Measurements from ENCODE around the gene CALCOCO2.
A peak's percentile ranks its signal among the peaks of the same experiment; 100 is the strongest.
"Not testable (repeated sequence)": the region's sequence is repeated elsewhere in the genome, so short reads cannot be mapped to it uniquely, and the experiment has no call there.

The CALCOCO2 gene, protein sequence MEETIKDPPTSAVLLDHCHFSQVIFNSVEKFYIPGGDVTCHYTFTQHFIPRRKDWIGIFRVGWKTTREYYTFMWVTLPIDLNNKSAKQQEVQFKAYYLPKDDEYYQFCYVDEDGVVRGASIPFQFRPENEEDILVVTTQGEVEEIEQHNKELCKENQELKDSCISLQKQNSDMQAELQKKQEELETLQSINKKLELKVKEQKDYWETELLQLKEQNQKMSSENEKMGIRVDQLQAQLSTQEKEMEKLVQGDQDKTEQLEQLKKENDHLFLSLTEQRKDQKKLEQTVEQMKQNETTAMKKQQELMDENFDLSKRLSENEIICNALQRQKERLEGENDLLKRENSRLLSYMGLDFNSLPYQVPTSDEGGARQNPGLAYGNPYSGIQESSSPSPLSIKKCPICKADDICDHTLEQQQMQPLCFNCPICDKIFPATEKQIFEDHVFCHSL

DNA sequence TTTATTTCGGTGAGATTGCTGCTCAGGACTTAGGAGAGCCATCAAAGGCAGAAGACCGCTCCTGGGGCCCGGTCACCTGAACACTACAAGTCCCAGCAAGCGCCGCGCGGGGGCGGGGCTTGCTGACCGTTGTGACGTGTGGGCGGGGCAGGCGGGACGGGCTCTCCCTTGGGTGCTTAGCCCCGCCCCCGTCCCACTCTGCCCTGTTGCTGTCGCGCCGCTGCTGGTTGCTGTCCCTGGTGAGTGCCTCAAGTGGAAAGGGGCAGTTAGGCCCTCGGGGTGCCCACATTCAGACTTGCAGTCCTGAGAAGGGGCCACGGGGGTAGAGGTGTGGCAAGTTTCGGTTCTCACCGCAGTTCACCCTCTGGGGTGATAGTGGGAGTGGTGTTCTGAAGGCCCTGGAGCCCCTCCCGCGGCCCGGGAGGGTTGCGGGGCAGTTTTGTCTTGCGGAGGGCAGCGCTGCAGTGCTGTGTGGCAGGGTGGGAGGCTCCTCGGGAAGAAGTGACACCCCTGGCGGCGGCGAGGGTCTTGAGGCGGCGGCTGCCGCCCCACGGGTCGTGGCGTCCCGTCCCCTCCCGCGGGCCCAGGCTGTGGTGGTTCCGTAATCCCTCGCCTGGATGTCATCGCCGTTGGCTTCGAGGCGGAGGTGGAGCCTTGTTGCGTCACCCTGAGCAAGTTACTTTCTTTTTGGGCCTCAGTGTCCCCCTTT is at the start of gene CALCOCO2:
Gene CALCOCO2 (plus strand): TSS at position 196 of the 709 bp plus-strand sequence. CDS start 10,673 bp downstream, outside the sequence.
- Histone ChIP-seq H3K4me3 (ENCODE audit: low read depth, low read length) (peak within 1 kb of the TSS; percentile 99), H3K27me3 (ENCODE audit: control insufficient read depth, insufficient read depth, low read length) (no peaks in the 10 kb centered on the region), H3K4me1 (ENCODE audit: control insufficient read depth, insufficient read depth, low read length) (no peaks in the 10 kb centered on the region), H3K36me3 (ENCODE audit: control insufficient read depth, insufficient read depth, low read length) (no peaks in the 10 kb centered on the region), H3K9ac (ENCODE audit: low read depth, low read length) (peak within 1 kb of the TSS; percentile 73), H3K9me3 (ENCODE audit: control insufficient read depth, insufficient read depth, low read length) (no peaks in the 10 kb centered on the region)

DNA sequence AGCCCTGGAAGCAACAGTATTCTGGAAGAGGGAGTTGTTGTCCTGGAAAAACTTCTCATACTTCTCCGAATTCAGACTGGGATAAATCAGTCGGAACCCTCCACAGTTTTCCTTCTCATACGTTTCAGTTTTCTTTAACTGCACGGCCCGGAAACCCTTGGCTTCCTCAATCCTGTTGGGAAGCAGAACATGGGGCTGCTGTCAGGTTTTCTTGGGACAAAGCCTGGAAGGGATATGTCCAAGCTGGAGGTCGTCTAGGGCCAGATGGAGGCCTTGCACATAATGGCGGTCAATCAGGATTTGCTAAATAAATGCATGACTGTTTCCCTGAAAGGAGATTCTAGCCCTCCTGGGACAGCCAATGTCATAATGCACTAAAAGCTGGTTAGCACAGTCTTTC is 43.0 kb upstream of the CALCOCO2 start:
- Histone ChIP-seq H3K4me1 (ENCODE audit: control insufficient read depth, insufficient read depth, low read length) (peaks cover 2% of the 10 kb centered on the region), H3K9me3 (ENCODE audit: control insufficient read depth, insufficient read depth, low read length) (no peaks in the 10 kb centered on the region), H3K9ac (ENCODE audit: low read depth, low read length) (no peak overlapping the region), H3K27me3 (ENCODE audit: control insufficient read depth, insufficient read depth, low read length) (peaks cover 25% of the 10 kb centered on the region), H3K36me3 (ENCODE audit: control insufficient read depth, insufficient read depth, low read length) (no peaks in the 10 kb centered on the region), H3K4me3 (ENCODE audit: low read depth, low read length) (no peak overlapping the region)

GRCh38 chr17:48790607-48791127 is 40.2 kb upstream of the CALCOCO2 start:
- Histone ChIP-seq H3K36me3 (ENCODE audit: control insufficient read depth, insufficient read depth, low read length) (no peaks in the 10 kb centered on the region), H3K27me3 (ENCODE audit: control insufficient read depth, insufficient read depth, low read length) (peaks cover 22% of the 10 kb centered on the region), H3K9ac (ENCODE audit: low read depth, low read length) (no peak overlapping the region), H3K4me1 (ENCODE audit: control insufficient read depth, insufficient read depth, low read length) (peaks cover 2% of the 10 kb centered on the region), H3K4me3 (ENCODE audit: low read depth, low read length) (no peak overlapping the region), H3K9me3 (ENCODE audit: control insufficient read depth, insufficient read depth, low read length) (no peaks in the 10 kb centered on the region)

GRCh38 chr17:48791128-48792032 is 39.5 kb upstream of the CALCOCO2 start:
- H3K27me3 ChIP-seq (ENCODE audit: control insufficient read depth, insufficient read depth, low read length) = peaks cover 22% of the 10 kb centered on the region

GRCh38 chr17:48792033-48792798 is 38.6 kb upstream of the CALCOCO2 start:
- no peak overlapping the region for H3K9ac ChIP-seq (ENCODE audit: low read depth, low read length)
- no peaks in the 10 kb centered on the region for H3K9me3 ChIP-seq (ENCODE audit: control insufficient read depth, insufficient read depth, low read length)
- H3K27me3 ChIP-seq (ENCODE audit: control insufficient read depth, insufficient read depth, low read length) = peaks cover 20% of the 10 kb centered on the region
- no peaks in the 10 kb centered on the region for H3K36me3 ChIP-seq (ENCODE audit: control insufficient read depth, insufficient read depth, low read length)
- H3K4me1 ChIP-seq (ENCODE audit: control insufficient read depth, insufficient read depth, low read length) = peaks cover 2% of the 10 kb centered on the region
- no peak overlapping the region for H3K4me3 ChIP-seq (ENCODE audit: low read depth, low read length)

More at GRCh38 chr17:48791128-48792032, 39.5 kb upstream of the CALCOCO2 start:
- no peak overlapping the region for H3K9ac ChIP-seq (ENCODE audit: low read depth, low read length)
- H3K4me1 ChIP-seq (ENCODE audit: control insufficient read depth, insufficient read depth, low read length) = peaks cover 2% of the 10 kb centered on the region
- H3K4me3 ChIP-seq (ENCODE audit: low read depth, low read length) = no peak overlapping the region
- no peaks in the 10 kb centered on the region for H3K9me3 ChIP-seq (ENCODE audit: control insufficient read depth, insufficient read depth, low read length)
- no peaks in the 10 kb centered on the region for H3K36me3 ChIP-seq (ENCODE audit: control insufficient read depth, insufficient read depth, low read length)

DNA sequence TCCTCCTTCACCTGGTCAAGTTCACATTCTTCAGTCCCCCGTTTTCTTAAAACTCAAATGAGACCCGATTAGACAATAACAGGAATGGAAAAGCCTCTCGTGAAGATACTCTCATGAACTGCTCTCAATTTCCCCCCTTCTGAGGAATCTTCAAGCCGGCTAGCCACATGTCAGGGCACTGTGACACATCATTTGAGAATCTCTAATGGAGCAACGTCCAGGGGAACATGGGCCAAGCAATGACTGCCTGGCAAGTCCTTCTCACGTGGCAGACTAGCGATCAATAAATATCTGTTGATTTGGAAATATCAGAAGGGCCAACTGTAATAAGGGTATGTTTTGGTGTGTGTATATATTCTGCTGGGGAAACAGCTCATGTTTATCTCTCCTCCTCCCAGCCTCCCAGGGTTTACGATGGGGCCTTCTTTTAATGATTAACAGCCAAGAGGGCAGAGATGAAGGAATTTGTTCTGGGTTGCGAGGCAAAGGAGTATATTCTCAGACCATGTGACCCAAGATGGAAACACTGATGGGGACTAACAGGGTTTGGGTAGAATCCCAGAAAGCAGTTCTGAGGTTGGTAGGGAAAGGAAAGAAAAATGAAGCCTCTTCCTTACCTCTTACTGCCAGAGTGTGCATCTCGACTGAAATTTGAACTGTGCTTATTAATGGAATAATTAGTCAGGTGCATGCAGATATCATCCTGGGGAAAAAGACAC is 35.2 kb upstream of the CALCOCO2 start:
- no peaks in the 10 kb centered on the region for H3K36me3 ChIP-seq (ENCODE audit: control insufficient read depth, insufficient read depth, low read length)
- H3K9me3 ChIP-seq (ENCODE audit: control insufficient read depth, insufficient read depth, low read length) = no peaks in the 10 kb centered on the region
- H3K9ac ChIP-seq (ENCODE audit: low read depth, low read length) = no peak overlapping the region
- H3K4me3 ChIP-seq (ENCODE audit: low read depth, low read length) = no peak overlapping the region
- peaks cover 5% of the 10 kb centered on the region for H3K27me3 ChIP-seq (ENCODE audit: control insufficient read depth, insufficient read depth, low read length)
- H3K4me1 ChIP-seq (ENCODE audit: control insufficient read depth, insufficient read depth, low read length) = peaks cover 2% of the 10 kb centered on the region

DNA sequence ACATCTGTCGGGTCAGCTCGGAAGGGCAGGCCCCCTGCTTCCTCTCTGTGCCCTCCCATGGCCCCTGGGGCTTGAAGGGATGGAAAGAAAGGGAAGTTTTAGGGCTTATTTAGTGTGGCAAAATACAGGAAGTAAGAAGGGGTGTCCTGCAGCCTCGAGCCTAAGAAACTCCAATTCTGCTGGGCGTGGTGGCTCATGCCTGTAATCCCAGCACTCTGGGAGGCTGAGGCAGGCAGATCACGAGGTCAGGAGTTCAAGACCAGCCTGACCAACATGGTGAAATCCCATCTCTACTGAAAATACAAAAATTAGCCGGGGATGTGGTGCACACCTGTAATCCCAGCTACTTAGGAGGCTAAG is 34.7 kb upstream of the CALCOCO2 start:
- not testable (repeated sequence) for H3K4me3 ChIP-seq (ENCODE audit: low read depth, low read length); H3K27me3 ChIP-seq (ENCODE audit: control insufficient read depth, insufficient read depth, low read length); H3K9me3 ChIP-seq (ENCODE audit: control insufficient read depth, insufficient read depth, low read length); H3K36me3 ChIP-seq (ENCODE audit: control insufficient read depth, insufficient read depth, low read length); H3K4me1 ChIP-seq (ENCODE audit: control insufficient read depth, insufficient read depth, low read length); H3K9ac ChIP-seq (ENCODE audit: low read depth, low read length)

- H3K4me1 ChIP-seq (ENCODE audit: control insufficient read depth, insufficient read depth, low read length) = no peaks in the 10 kb centered on the region
- no peak overlapping the region for H3K4me3 ChIP-seq (ENCODE audit: low read depth, low read length)
- peaks cover under 1% of the 10 kb centered on the region for H3K27me3 ChIP-seq (ENCODE audit: control insufficient read depth, insufficient read depth, low read length)
- H3K9me3 ChIP-seq (ENCODE audit: control insufficient read depth, insufficient read depth, low read length) = no peaks in the 10 kb centered on the region
- H3K9ac ChIP-seq (ENCODE audit: low read depth, low read length) = no peak overlapping the region
- no peaks in the 10 kb centered on the region for H3K36me3 ChIP-seq (ENCODE audit: control insufficient read depth, insufficient read depth, low read length)
Measured at GRCh38 chr17:48799069-48799723, 31.6 kb upstream of the CALCOCO2 start.

DNA sequence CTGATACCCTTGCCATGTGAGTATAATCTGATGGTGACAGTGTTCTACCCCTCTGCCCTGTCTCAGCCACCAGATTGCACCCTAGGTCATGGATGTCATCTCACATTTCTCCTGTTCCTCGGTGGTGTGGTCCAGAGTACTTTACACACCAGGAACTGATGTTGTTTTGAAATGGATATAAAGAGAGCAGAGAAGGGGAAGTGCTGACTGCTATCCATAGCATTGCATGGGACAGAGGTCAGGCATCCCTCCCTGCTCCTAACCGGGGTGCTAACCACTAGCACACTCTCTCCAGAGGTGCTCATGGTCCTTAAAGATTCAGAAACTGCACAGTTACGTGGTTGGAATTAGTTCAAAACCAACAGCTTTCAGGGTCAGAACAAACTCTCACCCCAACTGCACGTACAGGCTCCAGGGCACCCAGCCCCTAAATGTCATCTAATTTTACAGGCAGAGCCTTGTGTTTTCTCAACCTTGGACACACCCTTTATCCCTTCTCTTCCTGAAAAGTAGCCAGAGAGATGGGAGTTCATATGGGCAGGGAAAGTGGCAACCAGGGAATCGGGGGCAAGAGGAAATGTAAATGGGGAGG is 30.1 kb upstream of the CALCOCO2 start:
- Histone ChIP-seq H3K36me3 (ENCODE audit: control insufficient read depth, insufficient read depth, low read length) (no peaks in the 10 kb centered on the region), H3K9ac (ENCODE audit: low read depth, low read length) (no peak overlapping the region), H3K27me3 (ENCODE audit: control insufficient read depth, insufficient read depth, low read length) (peaks cover 6% of the 10 kb centered on the region), H3K4me3 (ENCODE audit: low read depth, low read length) (no peak overlapping the region), H3K9me3 (ENCODE audit: control insufficient read depth, insufficient read depth, low read length) (no peaks in the 10 kb centered on the region), H3K4me1 (ENCODE audit: control insufficient read depth, insufficient read depth, low read length) (no peaks in the 10 kb centered on the region)

DNA sequence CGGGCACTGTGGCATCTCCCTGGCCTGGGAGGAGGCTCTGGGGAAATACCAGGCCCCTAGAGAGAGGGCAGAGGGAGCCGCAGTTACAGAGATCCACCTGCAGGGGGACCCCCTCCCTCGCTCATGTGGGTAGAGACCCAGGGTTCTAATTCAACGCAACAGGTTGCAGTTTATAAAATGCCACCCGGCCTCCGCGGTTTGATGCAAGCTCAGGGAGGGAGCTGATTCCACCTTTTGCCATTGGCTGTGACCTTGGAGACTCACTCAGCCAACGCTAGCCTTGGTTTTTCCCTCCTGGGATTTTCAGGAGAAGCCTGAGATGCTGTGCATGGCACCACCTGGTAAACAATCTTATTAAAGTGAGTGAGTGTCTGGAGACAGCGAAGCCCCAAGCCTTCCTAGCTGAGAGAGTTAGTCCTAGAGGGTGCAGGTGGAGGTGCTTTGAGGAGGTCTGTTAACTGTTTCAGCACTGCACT is 25.9 kb upstream of the CALCOCO2 start:
- Histone ChIP-seq H3K9me3 (ENCODE audit: control insufficient read depth, insufficient read depth, low read length) (no peaks in the 10 kb centered on the region), H3K4me3 (ENCODE audit: low read depth, low read length) (peak overlapping the region; percentile 35), H3K36me3 (ENCODE audit: control insufficient read depth, insufficient read depth, low read length) (no peaks in the 10 kb centered on the region), H3K27me3 (ENCODE audit: control insufficient read depth, insufficient read depth, low read length) (peaks cover 6% of the 10 kb centered on the region), H3K9ac (ENCODE audit: low read depth, low read length) (no peak overlapping the region), H3K4me1 (ENCODE audit: control insufficient read depth, insufficient read depth, low read length) (no peaks in the 10 kb centered on the region)
